HEK293T (cell line): ENCODE results near the gene MITF.

Source experiments
- CTCF ChIA-PET: fragments of 350-600 bp; formaldehyde crosslinking; extraction: SDS; loops from one replicate; lab custom pipeline; 2021; ENCODE audit warnings: antibody characterized with exemption, inconsistent platforms; lab: Yijun Ruan, JAX
- POLR2A ChIA-PET: fragments of 350-600 bp; formaldehyde crosslinking; extraction: SDS; loops from one replicate; lab custom pipeline; 2020; ENCODE audit warnings: antibody characterized with exemption, inconsistent platforms; lab: Yijun Ruan, JAX
- DNase-seq: peaks from one replicate; pipeline ENCODE4 v3.0.0; 2012; ENCODE audit warnings: mixed read lengths; ENCODE audit errors: extremely low spot score
- ARNT ChIP-seq: fragments of 450-650 bp; IDR thresholded peaks from 2 replicates; pipeline ENCODE4 v1.6.1; 2017; ENCODE audit warnings: mild to moderate bottlenecking
- BHLHE40 ChIP-seq: fragments of 450-650 bp; IDR thresholded peaks from 2 replicates; pipeline ENCODE4 v1.6.1; 2016; ENCODE audit warnings: mild to moderate bottlenecking, moderate library complexity, borderline replicate concordance
- CTBP1 ChIP-seq: fragments of 450-650 bp; IDR thresholded peaks from 2 replicates; pipeline ENCODE4 v1.6.1; 2016; ENCODE audit warnings: borderline replicate concordance
- ELF4 ChIP-seq: fragments of 450-650 bp; IDR thresholded peaks from 2 replicates; pipeline ENCODE4 v1.6.1; 2017; ENCODE audit warnings: antibody characterized with exemption
- FOXA1 ChIP-seq: fragments of 450-650 bp; IDR thresholded peaks from 2 replicates; pipeline ENCODE4 v1.6.1; 2016; ENCODE audit warnings: mild to moderate bottlenecking
- FOXK2 ChIP-seq: fragments of 450-650 bp; IDR thresholded peaks from 2 replicates; pipeline ENCODE4 v1.6.1; 2016; ENCODE audit warnings: mild to moderate bottlenecking
- FOXM1 ChIP-seq: fragments of 450-650 bp; IDR thresholded peaks from 2 replicates; pipeline ENCODE4 v1.6.1; 2017; ENCODE audit warnings: mild to moderate bottlenecking, borderline replicate concordance
- HDGF ChIP-seq: fragments of 450-650 bp; IDR thresholded peaks from 2 replicates; pipeline ENCODE4 v1.6.1; 2017; ENCODE audit warnings: antibody characterized with exemption, borderline replicate concordance
- L3MBTL2 ChIP-seq: fragments of 450-650 bp; conservative IDR thresholded peaks from 2 replicates; pipeline ENCODE4 v1.6.1; 2016; ENCODE audit warnings: mild to moderate bottlenecking
- LEF1 ChIP-seq: fragments of 450-650 bp; IDR thresholded peaks from 2 replicates; pipeline ENCODE4 v1.6.1; 2017; ENCODE audit warnings: mild to moderate bottlenecking, borderline replicate concordance
- NFRKB ChIP-seq: fragments of 450-650 bp; IDR thresholded peaks from 2 replicates; pipeline ENCODE4 v1.6.1; 2016; ENCODE audit warnings: mild to moderate bottlenecking, moderate library complexity
- PKNOX1 ChIP-seq: fragments of 450-650 bp; IDR thresholded peaks from 2 replicates; pipeline ENCODE4 v1.6.1; 2016
- SP1 ChIP-seq: fragments of 450-650 bp; IDR thresholded peaks from 2 replicates; pipeline ENCODE4 v1.6.1; 2017
- SUZ12 ChIP-seq: fragments of 450-650 bp; IDR thresholded peaks from 2 replicates; pipeline ENCODE4 v1.6.1; 2016; ENCODE audit warnings: mild to moderate bottlenecking
- TARDBP ChIP-seq: fragments of 450-650 bp; IDR thresholded peaks from 2 replicates; pipeline ENCODE4 v1.6.1; 2016
- ZNF384 ChIP-seq: fragments of 450-650 bp; IDR thresholded peaks from 2 replicates; pipeline ENCODE4 v1.6.1; 2016

Gene MITF

GRCh38 chr3:69739204-69740102 lies at the start of gene MITF:
TSS of gene MITF (plus strand) at chr3:69739464. CDS start at chr3:69739598, 134 bp downstream.
- TF ChIP-seq SP1 (no peak), L3MBTL2 (peak; percentile 64), ZNF384 (no peak), FOXK2 (no peak), PKNOX1 (0 out of 2 replicates have a peak, but pooled peaks have one; percentile 16), NFRKB (no peak), FOXA1 (no peak), FOXM1 (no peak), TARDBP (no peak), BHLHE40 (no peak), ELF4 (no peak), ARNT (no peak), CTBP1 (no peak), LEF1 (no peak), SUZ12 (peak; percentile 75), HDGF (no peak)
- DNase-seq = peak; percentile 93
- CTCF ChIA-PET = interaction anchor here (0.8 to 1.4 kb wide), 4 partner anchors 10 to 48 kb away, joined by 3 to 4 read pairs (median 4); no protein-coding TSS in a partner anchor
- POLR2A ChIA-PET = interaction anchor here (0.7 to 1.4 kb wide), 12 partner anchors 11 to 164 kb away, joined by 3 read pairs; no protein-coding TSS in a partner anchor

- ChIA-PET CTCF (interaction anchor here (0.6 to 4.4 kb wide), 5 partner anchors 21 to 368 kb away, joined by 3 to 31 read pairs (median 3); partner anchors contain the start of gene MITF), POLR2A (no interaction called here)
- no peak for DNase-seq
- no peak for TF ChIP-seq ARNT
- peak; percentile 71 for TF ChIP-seq PKNOX1
Measured at GRCh38 chr3:69691860-69692259, 47.4 kb upstream of the MITF start.

- CTCF ChIA-PET = interaction anchor here (4.4 kb wide), 1 partner anchor 100 kb away, joined by 31 read pairs; no protein-coding TSS in a partner anchor
- POLR2A ChIA-PET = no interaction called here
- TF ChIP-seq L3MBTL2 (no peak), TARDBP (no peak), ZNF384 (no peak), FOXA1 (no peak), FOXK2 (no peak), BHLHE40 (no peak), HDGF (no peak), NFRKB (no peak), LEF1 (no peak), SP1 (no peak), ELF4 (no peak), ARNT (no peak), PKNOX1 (no peak), SUZ12 (no peak), FOXM1 (no peak), CTBP1 (no peak)
- no peak for DNase-seq
Measured at GRCh38 chr3:69692761-69693160, 46.5 kb upstream of the MITF start.

- TF ChIP-seq TARDBP = no peak
- TF ChIP-seq ARNT = no peak
- peak; percentile 62 for TF ChIP-seq PKNOX1
- TF ChIP-seq ZNF384 = no peak
- CTCF ChIA-PET = interaction anchor here (0.7 kb wide), 1 partner anchor 98 kb away, joined by 3 read pairs; no protein-coding TSS in a partner anchor
- no peak for DNase-seq
- POLR2A ChIA-PET = no interaction called here
Measured at GRCh38 chr3:69695443-69695842, 43.8 kb upstream of the MITF start.

- CTCF ChIA-PET = no interaction called here
- DNase-seq = no peak
- TF ChIP-seq SP1 (no peak), FOXA1 (no peak), LEF1 (no peak), FOXM1 (no peak), ELF4 (no peak), NFRKB (no peak), ARNT (no peak), L3MBTL2 (no peak), BHLHE40 (no peak), SUZ12 (no peak)
- POLR2A ChIA-PET = no interaction called here
Measured at GRCh38 chr3:69695933-69696332, 43.3 kb upstream of the MITF start.

- ChIA-PET CTCF (interaction anchor here (1.0 kb wide), 1 partner anchor 96 kb away, joined by 5 read pairs; no protein-coding TSS in a partner anchor), POLR2A (no interaction called here)
- DNase-seq = no peak
- TF ChIP-seq TARDBP (no peak), L3MBTL2 (no peak), FOXM1 (no peak), PKNOX1 (peak; percentile 59)
Measured at GRCh38 chr3:69696367-69696766, 42.9 kb upstream of the MITF start.
